Measurements from ENCODE around the gene SMDT1.
"Not testable (repeated sequence)": the region's sequence is repeated elsewhere in the genome, so short reads cannot be mapped to it uniquely, and the experiment has no call there.

DNA sequence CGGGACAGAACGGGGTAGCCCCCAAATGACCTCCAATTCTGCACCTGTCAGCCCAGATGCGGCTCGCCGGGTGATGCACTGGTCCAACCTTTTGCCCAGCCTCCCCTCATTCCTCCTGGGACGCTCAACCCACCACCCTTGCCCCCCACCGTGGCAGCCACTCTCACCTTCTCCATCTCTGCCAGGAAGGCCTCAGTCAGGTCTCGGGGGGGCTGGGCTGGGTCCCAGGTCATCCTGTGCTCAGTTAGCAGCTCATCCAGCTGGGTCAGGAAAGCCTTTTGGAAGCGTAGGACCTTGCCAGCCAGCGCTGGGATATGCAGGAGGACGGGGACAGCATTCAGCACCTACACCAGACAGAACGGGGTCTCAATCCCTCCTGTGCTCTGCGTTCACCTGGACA, 48.5 kb downstream of the SMDT1 start:
- not testable (repeated sequence) for TF ChIP-seq POLR2AphosphoS5 (IDR thresholded peaks at IDR 0.05); CTCF (IDR thresholded peaks at IDR 0.05; ENCODE audit: poor library complexity, severe bottlenecking); EP300 (conservative IDR thresholded peaks at IDR 0.05; ENCODE audit: poor library complexity, severe bottlenecking); REST (IDR thresholded peaks at IDR 0.05; ENCODE audit: borderline replicate concordance); TAF1 (IDR thresholded peaks at IDR 0.05; ENCODE audit: low read depth); EZH2 (IDR thresholded peaks at IDR 0.05; ENCODE audit: borderline replicate concordance, insufficient read depth, low read length, poor library complexity, severe bottlenecking)
